Psoas muscle (tissue), 8 donors: ENCODE results near the gene FGD4. TPM values are rescaled to one million over a fixed set of nuclear protein-coding genes. Genes with fewer than 3 reads are reported as not detected.

Source experiments
- ATAC-seq, 4 donors: fragments of 200-7000 bp; cut with Tn5 transposase; one replicate each; pipeline ENCODE4 v1.9.1; 2020; ENCODE audit warnings: moderate library complexity in 3 of 4, mild to moderate bottlenecking in 2 of 4
- DNase-seq, 2 donors: peaks; one replicate each; pipeline ENCODE4 v3.0.0-alpha.2; 2020
- H3K27ac ChIP-seq: fragments of 200-600 bp; one replicate; pipeline ENCODE4 v1.8.0; 2022
- H3K27me3 ChIP-seq, 3 donors: fragments of 200-600 bp in 1 of 3; one replicate each; pipeline versions ENCODE4 v1.6.1 to v1.8.0; 2013 to 2022; ENCODE audit warnings: low read length in 2 of 3, mild to moderate bottlenecking in 2 of 3, moderate library complexity in 1 of 3; ENCODE audit not compliant: insufficient read depth in 3 of 3
- H3K36me3 ChIP-seq, 2 donors: fragments of 200-600 bp in 1 of 2; one replicate each; pipeline versions ENCODE4 v1.6.1 to v1.8.0; 2013 to 2022; ENCODE audit warnings: low read depth in 1 of 2, mild to moderate bottlenecking in 1 of 2, moderate library complexity in 1 of 2; ENCODE audit not compliant: insufficient read depth in 1 of 2
- H3K4me1 ChIP-seq: fragments of 200-600 bp; one replicate; pipeline ENCODE4 v1.8.0; 2022
- H3K4me3 ChIP-seq: fragments of 200-600 bp; one replicate; pipeline ENCODE4 v1.8.0; 2022; ENCODE audit warnings: mild to moderate bottlenecking
- H3K9me3 ChIP-seq: fragments of 200-600 bp; one replicate; pipeline ENCODE4 v1.8.0; 2022
- WGBS, 3 donors: extraction: QIAGEN DNeasy Blood & Tissue Kit; methylation state at CpG; one replicate each; pipeline versions ENCODE4 v1.1.6 to v1.1.7; 2013; 5-methylcytosine and 5-hydroxymethylcytosine counted together
- intact Hi-C, 2 donors: fragments of 100-400 bp; cut with DNase I; formaldehyde crosslinking; loops; one replicate each; pipeline versions ENCODE4 v1.11.0 to v1.14.2; 2022
- polyA plus RNA-seq, 3 donors: library from polyadenylated mRNA; stranded (reverse); fragments of 200-250 nt; gene quantifications; one replicate each; pipeline ENCODE4 v1.2.3, GENCODE V29; 2013
- total RNA-seq, 4 donors: library from RNA; stranded (reverse); fragmentation: NEBNext Ultra II Directional in 2 of 4; extraction: Animal tissue kit (Norgen Biotek cat#: 25700) in 2 of 4; gene quantifications; one replicate each; pipeline versions ENCODE4 v1.2.1 to v1.2.4, GENCODE V29; 2021 to 2023
- TF ChIP-seq, protein P1 (sequence below): fragments of 200-600 bp; IDR thresholded peaks from one replicate; pipeline ENCODE4 v1.8.0; 2022; ENCODE audit warnings: antibody characterized with exemption
- donor health status: healthy with polysubstance abuse.
- donor health status: DM: no; HTN: no; CAD: no; lungs with moderate emphysema.
- donor health status: Bipolar disorder and iron deficiency.
- donor health status: healthy.
- donor health status: DM: yes; HTN: yes; CAD: no.
- donor health status: DM: no; HTN: no; CAD: no.
- donor health status: DM: no; HTN: no; CAD: no.
- donor health status: DM: yes; HTN: yes; CAD: no.

The FGD4 gene
- total and polyA plus RNA-seq, 7 donors, result 1.1 to 20.8 (median 14.9) TPM

GRCh38 chr12:32420356-32420755, 21.0 kb downstream of the FGD4 start:
- no peak for DNase-seq
- Histone ChIP-seq H3K27ac (no peak overlapping the region), H3K27me3 (no peaks in the 10 kb centered on the region), H3K4me3 (no peak overlapping the region), H3K9me3 (no peaks in the 10 kb centered on the region), H3K36me3 (no peaks in the 10 kb centered on the region), H3K4me1 (no peaks in the 10 kb centered on the region)
- WGBS, 3 donors, result 78 to 88% (median 84%) methylated on average over 2 of the region's 2 CpGs
- intact Hi-C loops, result no loop called here
- TF ChIP-seq, protein P1, sequence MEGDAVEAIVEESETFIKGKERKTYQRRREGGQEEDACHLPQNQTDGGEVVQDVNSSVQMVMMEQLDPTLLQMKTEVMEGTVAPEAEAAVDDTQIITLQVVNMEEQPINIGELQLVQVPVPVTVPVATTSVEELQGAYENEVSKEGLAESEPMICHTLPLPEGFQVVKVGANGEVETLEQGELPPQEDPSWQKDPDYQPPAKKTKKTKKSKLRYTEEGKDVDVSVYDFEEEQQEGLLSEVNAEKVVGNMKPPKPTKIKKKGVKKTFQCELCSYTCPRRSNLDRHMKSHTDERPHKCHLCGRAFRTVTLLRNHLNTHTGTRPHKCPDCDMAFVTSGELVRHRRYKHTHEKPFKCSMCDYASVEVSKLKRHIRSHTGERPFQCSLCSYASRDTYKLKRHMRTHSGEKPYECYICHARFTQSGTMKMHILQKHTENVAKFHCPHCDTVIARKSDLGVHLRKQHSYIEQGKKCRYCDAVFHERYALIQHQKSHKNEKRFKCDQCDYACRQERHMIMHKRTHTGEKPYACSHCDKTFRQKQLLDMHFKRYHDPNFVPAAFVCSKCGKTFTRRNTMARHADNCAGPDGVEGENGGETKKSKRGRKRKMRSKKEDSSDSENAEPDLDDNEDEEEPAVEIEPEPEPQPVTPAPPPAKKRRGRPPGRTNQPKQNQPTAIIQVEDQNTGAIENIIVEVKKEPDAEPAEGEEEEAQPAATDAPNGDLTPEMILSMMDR, result no peak
- no peak for ATAC-seq

GRCh38 chr12:32423559-32423958, 24.2 kb downstream of the FGD4 start:
- Histone ChIP-seq H3K36me3 (no peaks in the 10 kb centered on the region), H3K9me3 (peaks cover 4% of the 10 kb centered on the region), H3K27me3 (no peaks in the 10 kb centered on the region), H3K27ac (no peak overlapping the region), H3K4me1 (no peaks in the 10 kb centered on the region), H3K4me3 (no peak overlapping the region)
- DNase-seq (no peak), ATAC-seq (no peak)
- TF ChIP-seq, protein P1, result no peak
- intact Hi-C loops, result no loop called here

- Histone ChIP-seq H3K4me1 (peaks cover 1% of the 10 kb centered on the region), H3K4me3 (no peak overlapping the region), H3K27me3 (no peaks in the 10 kb centered on the region), H3K9me3 (peaks cover 4% of the 10 kb centered on the region), H3K36me3 (no peaks in the 10 kb centered on the region), H3K27ac (no peak overlapping the region)
- intact Hi-C loops, result no loop called here
- no peak for ATAC-seq
- TF ChIP-seq, protein P1, result no peak
- DNase-seq, result no peak
- 66 to 75% (median 67%) methylated on average over 6 of the region's 6 CpGs for WGBS, 3 donors
These were observed 31.7 kb downstream of the FGD4 start for GRCh38 chr12:32431025-32431424.

DNA sequence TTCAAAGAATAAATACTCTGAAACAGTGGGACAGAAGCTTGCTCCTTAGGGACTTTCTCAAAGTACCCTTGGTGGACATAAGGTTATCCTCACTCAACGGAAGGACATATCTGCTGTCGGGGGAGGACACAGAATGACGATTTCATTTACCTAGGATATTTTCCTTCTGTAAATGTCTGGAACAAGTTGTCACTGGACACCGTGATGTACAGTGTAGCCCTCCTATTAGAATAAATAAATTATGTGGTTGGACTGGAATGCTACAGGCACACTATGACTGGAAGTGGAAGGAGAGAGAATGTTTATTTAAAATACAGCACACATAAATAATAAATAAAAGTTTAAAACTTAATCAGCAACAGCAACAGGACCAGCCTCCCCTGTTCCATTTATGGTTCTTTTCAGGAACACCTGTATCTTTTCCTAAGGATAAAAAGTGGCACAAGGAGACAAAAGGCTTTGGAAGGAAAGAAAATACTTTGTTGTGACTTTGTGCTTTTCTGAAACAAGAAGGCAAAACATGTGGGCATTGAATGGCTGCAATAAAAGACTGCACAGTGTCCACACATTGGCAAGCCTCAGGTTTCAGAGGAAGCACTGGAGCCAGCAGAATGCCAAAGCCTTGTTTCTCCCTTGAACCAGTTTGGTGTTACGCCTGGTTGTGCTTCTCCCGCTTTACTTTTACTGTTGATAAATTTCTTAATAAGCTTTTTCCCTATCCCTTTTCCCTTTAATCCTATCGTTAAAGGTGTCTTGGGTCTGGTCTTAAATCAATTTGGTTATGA, 36.8 kb downstream of the FGD4 start:
- Histone ChIP-seq H3K27me3 (no peaks in the 10 kb centered on the region), H3K4me3 (no peak overlapping the region), H3K9me3 (no peaks in the 10 kb centered on the region), H3K27ac (no peak overlapping the region), H3K36me3 (no peaks in the 10 kb centered on the region), H3K4me1 (peaks cover 4% of the 10 kb centered on the region)
- DNase-seq (no peak), ATAC-seq (no peak)
- 51 to 58% (median 51%) methylated on average over 7 of the region's 7 CpGs for WGBS, 3 donors
- intact Hi-C loops, result no loop called here
- TF ChIP-seq, protein P1, result no peak

DNA sequence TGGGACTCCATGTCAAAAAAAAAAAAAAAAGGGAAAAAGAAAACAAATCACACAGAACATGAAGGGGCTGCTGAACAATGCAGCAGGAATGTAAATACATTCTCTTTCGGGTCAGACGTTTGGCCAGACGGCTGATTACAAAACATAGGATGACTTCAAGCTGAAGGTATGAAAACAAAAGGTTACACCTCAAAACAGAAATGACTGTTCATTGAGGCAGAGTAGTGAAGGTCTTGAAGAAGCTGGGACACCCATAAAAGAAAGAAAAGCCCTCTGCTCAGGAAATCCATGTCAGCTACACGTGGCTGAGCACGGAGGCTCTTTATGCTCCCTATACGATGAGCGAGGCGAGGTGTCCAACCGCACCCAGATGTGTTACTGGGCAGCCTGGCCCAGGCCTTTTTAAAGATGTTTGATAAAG, 37.7 kb downstream of the FGD4 start:
- Histone ChIP-seq H3K36me3 (no peaks in the 10 kb centered on the region), H3K27ac (no peak overlapping the region), H3K27me3 (no peaks in the 10 kb centered on the region), H3K4me1 (peaks cover 4% of the 10 kb centered on the region), H3K9me3 (no peaks in the 10 kb centered on the region), H3K4me3 (no peak overlapping the region)
- intact Hi-C loops, result no loop called here
- ATAC-seq, result no peak
- 74 to 77% (median 76%) methylated on average over 9 of the region's 9 CpGs for WGBS, 3 donors
- TF ChIP-seq, protein P1, result no peak
- DNase-seq, result no peak
